DOHH2 (cell line): Measurements from ENCODE around the gene PPCS.

ENCODE experiments used
- H3F3A ChIP-seq: fragments of 200-600 bp; sonication (generic), shearing (Covaris generic); 2 replicates; pipeline ENCODE4 v1.6.0; 2016; ENCODE audit warnings: antibody characterized with exemption, mild to moderate bottlenecking; ENCODE audit not compliant: control insufficient read depth, insufficient read depth
- H3K27ac ChIP-seq: fragments of 200-600 bp; sonication (generic); 2 replicates; pipeline ENCODE4 v1.5.1; 2014; ENCODE audit warnings: low read depth, mild to moderate bottlenecking, low read length, moderate library complexity
- H3K27me3 ChIP-seq: fragments of 200-600 bp; sonication (generic); 2 replicates; pipeline ENCODE4 v1.6.1; 2014; ENCODE audit warnings: mild to moderate bottlenecking, low read length, mixed read lengths; ENCODE audit not compliant: control insufficient read depth
- H3K36me3 ChIP-seq: fragments of 200-600 bp; sonication (generic); 2 replicates; pipeline ENCODE4 v1.6.1; 2014; ENCODE audit warnings: mild to moderate bottlenecking, low read length, moderate library complexity, mixed read lengths; ENCODE audit not compliant: control insufficient read depth
- H3K4me1 ChIP-seq: fragments of 200-600 bp; sonication (generic); 2 replicates; pipeline ENCODE4 v1.6.1; 2014; ENCODE audit warnings: mild to moderate bottlenecking, low read length, mixed read lengths; ENCODE audit not compliant: control insufficient read depth
- H3K4me2 ChIP-seq: fragments of 200-600 bp; sonication (generic); 2 replicates; pipeline ENCODE4 v1.6.0; 2014; ENCODE audit warnings: mild to moderate bottlenecking, low read length, moderate library complexity
- H3K4me3 ChIP-seq: fragments of 200-600 bp; sonication (generic); 2 replicates; pipeline ENCODE4 v1.5.1; 2014; ENCODE audit warnings: mild to moderate bottlenecking, low read length, mixed read lengths
- H3K79me2 ChIP-seq: fragments of 200-600 bp; sonication (generic); 2 replicates; pipeline ENCODE4 v1.6.1; 2014; ENCODE audit warnings: mild to moderate bottlenecking, low read length, mixed read lengths; ENCODE audit not compliant: control insufficient read depth
- H3K9me2 ChIP-seq: fragments of 200-600 bp; sonication (generic); replicated peaks from 2 replicates; pipeline ENCODE4 v1.6.1; 2014; ENCODE audit warnings: mild to moderate bottlenecking, low read length, mixed read lengths; ENCODE audit not compliant: control insufficient read depth
- H3K9me3 ChIP-seq: fragments of 200-600 bp; sonication (generic); 2 replicates; pipeline ENCODE4 v1.6.1; 2014; ENCODE audit warnings: antibody characterized with exemption, low read length, mixed read lengths; ENCODE audit not compliant: control insufficient read depth, insufficient read depth
- H4K20me1 ChIP-seq: fragments of 200-600 bp; sonication (generic); 2 replicates; pipeline ENCODE4 v1.6.0; 2014; ENCODE audit warnings: low read depth, mild to moderate bottlenecking, antibody characterized with exemption, low read length, moderate library complexity; ENCODE audit not compliant: control insufficient read depth, insufficient read depth
- CTCF ChIP-seq: fragments of 200-600 bp; sonication (generic); IDR thresholded peaks from one replicate; pipeline ENCODE4 v1.5.1; 2014; ENCODE audit warnings: antibody characterized with exemption, mild to moderate bottlenecking, low read depth, low read length; ENCODE audit not compliant: poor library complexity, severe bottlenecking
- EZH2phosphoT487 ChIP-seq: fragments of 200-600 bp; sonication (generic); IDR thresholded peaks from 2 replicates; pipeline ENCODE4 v1.6.1; 2017; ENCODE audit warnings: borderline replicate concordance, mild to moderate bottlenecking, antibody characterized with exemption, low read length, moderate library complexity, mixed read lengths

PPCS gene

GRCh38 chr1:42418516-42418915 lies 37.8 kb upstream of the PPCS start:
- H3F3A ChIP-seq: no peaks in the 10 kb centered on the region
- no peaks in the 10 kb centered on the region for H3K79me2 ChIP-seq
- H3K9me2 ChIP-seq: no peaks in the 10 kb centered on the region
- TF ChIP-seq CTCF (no peak), EZH2phosphoT487 (no peak)
- H3K9me3 ChIP-seq: no peaks in the 10 kb centered on the region
- no peak overlapping the region for H3K4me3 ChIP-seq
- H3K27me3 ChIP-seq: peaks cover 1% of the 10 kb centered on the region; the same call in 1 of the 2 replicates
- no peak overlapping the region for H3K27ac ChIP-seq
- no peaks in the 10 kb centered on the region for H4K20me1 ChIP-seq
- H3K36me3 ChIP-seq: no peaks in the 10 kb centered on the region
- H3K4me2 ChIP-seq: no peak overlapping the region
- H3K4me1 ChIP-seq: no peaks in the 10 kb centered on the region

GRCh38 chr1:42419126-42419821 lies 37.1 kb upstream of the PPCS start:
- H3K79me2 ChIP-seq: no peaks in the 10 kb centered on the region
- H3K27ac ChIP-seq: no peak overlapping the region
- H3K9me3 ChIP-seq: no peaks in the 10 kb centered on the region
- no peaks in the 10 kb centered on the region for H3K9me2 ChIP-seq
- H3K4me1 ChIP-seq: no peaks in the 10 kb centered on the region
- H3K27me3 ChIP-seq: peaks cover 4% of the 10 kb centered on the region; the same call in 1 of the 2 replicates
- no peaks in the 10 kb centered on the region for H4K20me1 ChIP-seq
- no peak overlapping the region for H3K4me3 ChIP-seq
- H3K4me2 ChIP-seq: no peak overlapping the region
- H3K36me3 ChIP-seq: no peaks in the 10 kb centered on the region
- no peaks in the 10 kb centered on the region for H3F3A ChIP-seq
- no peak for TF ChIP-seq CTCF
- TF ChIP-seq EZH2phosphoT487: no peak

- no peaks in the 10 kb centered on the region for H3K9me3 ChIP-seq
- no peaks in the 10 kb centered on the region for H3K36me3 ChIP-seq
- no peaks in the 10 kb centered on the region for H3K4me1 ChIP-seq
- no peaks in the 10 kb centered on the region for H3K9me2 ChIP-seq
- H3K79me2 ChIP-seq: no peaks in the 10 kb centered on the region
- H3F3A ChIP-seq: no peaks in the 10 kb centered on the region
- TF ChIP-seq EZH2phosphoT487 (no peak), CTCF (no peak)
- no peak overlapping the region for H3K27ac ChIP-seq
- no peak overlapping the region for H3K4me3 ChIP-seq
- H3K4me2 ChIP-seq: no peak overlapping the region
- no peaks in the 10 kb centered on the region for H4K20me1 ChIP-seq
- H3K27me3 ChIP-seq: peaks cover 4% of the 10 kb centered on the region; the same call in 1 of the 2 replicates
Observed at GRCh38 chr1:42420121-42420520, 36.2 kb upstream of the PPCS start.
